ENCODE data around the gene PLXNB2. TPM values are rescaled to one million over a fixed set of nuclear protein-coding genes. Genes with fewer than 3 reads are reported as not detected.

The PLXNB2 gene
- polyA plus RNA-seq, 1 experiment = 68.0 TPM

GRCh38 chr22:50258361-50259292, 48.8 kb downstream of the PLXNB2 start:
- TF ChIP-seq CTCF (IDR thresholded peaks at IDR 0.05; ENCODE audit: low read depth, low read length) = no peak
- no peak for DNase-seq (ENCODE audit: low read depth, low spot score)
- H3K27me3 ChIP-seq (ENCODE audit: control insufficient read depth, insufficient read depth, low read length) = no peaks in the 10 kb centered on the region
- no peak overlapping the region for H3K27ac ChIP-seq (ENCODE audit: low read depth, low read length)
- H3K4me3 ChIP-seq (ENCODE audit: low read depth, low read length) = no peak overlapping the region
- H3K9me3 ChIP-seq (ENCODE audit: control insufficient read depth, insufficient read depth, low read length) = no peaks in the 10 kb centered on the region; the same call in 1 of the 2 replicates
- ChIA-PET CTCF (interaction anchor here (0.8 to 1.1 kb wide), 2 partner anchors 83 kb away, joined by 3 to 4 read pairs; no protein-coding TSS in a partner anchor), POLR2A (no interaction called here)

DNA sequence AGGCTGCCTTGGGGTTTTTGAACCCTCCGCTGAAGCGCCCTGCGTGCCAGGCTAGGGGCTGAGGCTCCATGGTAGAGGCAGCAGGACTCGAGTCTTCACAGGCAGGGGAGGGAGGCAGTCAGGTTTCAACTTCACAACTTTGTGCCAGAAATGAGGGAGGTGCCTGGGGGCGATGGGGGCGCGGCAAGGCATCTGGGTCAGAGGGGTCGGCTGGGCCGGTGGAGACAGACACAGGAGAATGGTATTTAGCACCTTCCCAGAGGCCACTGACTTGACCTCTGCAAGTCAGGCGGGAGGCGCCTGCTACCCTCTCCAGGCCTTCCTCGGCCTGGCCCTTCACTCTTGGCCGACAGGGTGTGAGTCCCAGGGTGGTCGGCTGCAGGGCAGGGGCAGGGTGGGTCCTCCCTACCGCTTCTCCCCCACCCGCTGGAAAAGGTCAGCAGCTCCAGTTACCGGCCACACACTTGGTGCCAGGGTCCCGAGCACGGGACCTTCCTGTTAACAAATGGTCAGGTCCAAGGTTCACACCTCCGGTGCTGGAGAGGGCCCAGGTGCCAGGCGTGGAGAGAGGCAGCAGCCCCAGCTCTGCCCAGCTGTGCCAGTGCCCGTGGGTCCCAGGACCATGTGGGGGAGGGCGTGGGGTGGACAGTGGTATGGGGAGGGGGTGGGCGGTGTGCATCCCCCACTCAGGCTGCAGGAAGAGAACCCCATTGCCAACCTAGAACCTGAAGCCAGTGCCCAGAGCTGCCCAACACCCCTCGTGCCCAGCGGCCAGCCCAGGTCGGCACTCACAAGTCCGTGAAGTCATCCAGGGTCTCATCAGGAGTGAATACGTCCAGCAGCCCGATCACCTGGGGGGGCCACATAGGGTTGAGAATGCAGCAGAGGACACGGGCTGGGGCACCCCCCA, 49.7 kb downstream of the PLXNB2 start:
- CTCF ChIA-PET = interaction anchor here (0.8 kb wide), 1 partner anchor 84 kb away, joined by 3 read pairs; no protein-coding TSS in a partner anchor

GRCh38 chr22:50257041-50257440, 50.4 kb downstream of the PLXNB2 start:
- ChIA-PET CTCF (no interaction called here), POLR2A (no interaction called here)
- TF ChIP-seq CTCF (IDR thresholded peaks at IDR 0.05; ENCODE audit: low read depth, low read length) = no peak
- no peak overlapping the region for H3K27ac ChIP-seq (ENCODE audit: low read depth, low read length)
- no peaks in the 10 kb centered on the region; the same call in 1 of the 2 replicates for H3K9me3 ChIP-seq (ENCODE audit: control insufficient read depth, insufficient read depth, low read length)
- no peak overlapping the region for H3K4me3 ChIP-seq (ENCODE audit: low read depth, low read length)
- no peaks in the 10 kb centered on the region for H3K27me3 ChIP-seq (ENCODE audit: control insufficient read depth, insufficient read depth, low read length)
- no peak for DNase-seq (ENCODE audit: low read depth, low spot score)

More for the DNA sequence above, 49.7 kb downstream of the PLXNB2 start:
- no peak for TF ChIP-seq CTCF (IDR thresholded peaks at IDR 0.05; ENCODE audit: low read depth, low read length)
- no peak for DNase-seq (ENCODE audit: low read depth, low spot score)
- no peaks in the 10 kb centered on the region for H3K27me3 ChIP-seq (ENCODE audit: control insufficient read depth, insufficient read depth, low read length)
- no peaks in the 10 kb centered on the region; the same call in 1 of the 2 replicates for H3K9me3 ChIP-seq (ENCODE audit: control insufficient read depth, insufficient read depth, low read length)
- H3K4me3 ChIP-seq (ENCODE audit: low read depth, low read length) = no peak overlapping the region
- POLR2A ChIA-PET = no interaction called here
- no peak overlapping the region for H3K27ac ChIP-seq (ENCODE audit: low read depth, low read length)

DNA sequence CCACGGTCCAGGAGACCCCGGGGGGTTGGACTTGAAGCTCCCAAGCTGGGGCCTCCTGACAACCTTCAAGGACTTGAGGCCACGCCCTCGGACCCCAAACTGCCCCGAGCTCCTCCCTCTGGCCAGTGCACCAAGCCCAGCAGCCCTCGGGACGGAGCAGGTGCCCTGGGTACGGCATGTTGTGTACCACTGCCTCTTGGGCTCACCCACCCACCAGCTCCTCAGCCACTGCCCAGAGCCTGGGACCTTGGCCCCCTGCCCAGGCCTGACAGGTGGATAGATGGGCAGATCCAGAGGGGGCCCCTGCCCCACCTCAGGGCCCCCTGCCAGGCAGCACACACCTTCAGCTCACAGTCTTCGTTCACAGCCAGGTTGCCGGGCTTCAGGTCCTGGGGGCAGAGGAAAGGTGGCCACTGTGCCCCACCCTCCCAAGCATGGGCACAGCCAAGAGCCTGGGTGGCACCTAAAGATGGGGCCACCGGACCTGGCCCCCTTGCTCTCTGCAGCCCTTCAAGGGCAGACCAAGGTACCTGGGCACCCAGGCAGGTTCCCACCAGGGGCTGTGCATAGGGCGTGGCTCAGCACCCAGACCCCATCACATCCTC, 51.1 kb downstream of the PLXNB2 start:
- ChIA-PET POLR2A (no interaction called here), CTCF (interaction anchor here (1.0 kb wide), 1 partner anchor 111 kb away, joined by 3 read pairs; no protein-coding TSS in a partner anchor)
- no peak for DNase-seq (ENCODE audit: low read depth, low spot score)
- H3K27me3 ChIP-seq (ENCODE audit: control insufficient read depth, insufficient read depth, low read length) = no peaks in the 10 kb centered on the region
- H3K4me3 ChIP-seq (ENCODE audit: low read depth, low read length) = no peak overlapping the region
- H3K27ac ChIP-seq (ENCODE audit: low read depth, low read length) = no peak overlapping the region
- no peak for TF ChIP-seq CTCF (IDR thresholded peaks at IDR 0.05; ENCODE audit: low read depth, low read length)
- H3K9me3 ChIP-seq (ENCODE audit: control insufficient read depth, insufficient read depth, low read length) = no peaks in the 10 kb centered on the region; the same call in 1 of the 2 replicates

Data from AG04450 (cell line).